Measurements from ENCODE around the gene WWTR1. TPM values are rescaled to one million over a fixed set of nuclear protein-coding genes. Genes with fewer than 3 reads are reported as not detected.

Gene WWTR1
- total RNA-seq, 1 experiment from 2014 or later = 79.7 TPM

DNA sequence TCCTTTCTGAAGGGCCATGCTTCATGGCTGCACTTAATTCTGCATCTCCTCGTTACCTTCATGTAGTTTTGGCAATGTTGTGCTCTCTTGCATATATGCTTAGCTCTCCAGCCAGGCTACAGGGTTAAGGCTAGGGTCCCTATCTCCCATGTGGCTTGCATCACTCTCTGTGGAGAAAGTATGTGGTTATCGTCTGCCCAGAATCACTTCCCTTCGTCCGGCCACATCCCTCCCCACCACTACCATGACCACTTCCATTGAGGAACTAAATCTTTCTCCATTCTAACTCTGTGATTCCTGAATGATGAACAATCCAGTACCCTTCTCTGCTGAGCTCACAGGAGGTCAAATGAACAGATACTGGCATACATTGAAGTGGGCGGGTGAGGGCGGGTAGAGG, 34.0 kb downstream of the WWTR1 start:
- no peaks in the 10 kb centered on the region for H3K9me3 ChIP-seq (ENCODE audit: low read length)
- TF ChIP-seq EZH2 (IDR thresholded peaks at IDR 0.05; ENCODE audit: low read length, unreplicated experiment) (no peak), EZH2phosphoT487 (IDR thresholded peaks at IDR 0.05; ENCODE audit: borderline replicate concordance, low read length) (no peak)
- TF ChIP-seq, protein P1, sequence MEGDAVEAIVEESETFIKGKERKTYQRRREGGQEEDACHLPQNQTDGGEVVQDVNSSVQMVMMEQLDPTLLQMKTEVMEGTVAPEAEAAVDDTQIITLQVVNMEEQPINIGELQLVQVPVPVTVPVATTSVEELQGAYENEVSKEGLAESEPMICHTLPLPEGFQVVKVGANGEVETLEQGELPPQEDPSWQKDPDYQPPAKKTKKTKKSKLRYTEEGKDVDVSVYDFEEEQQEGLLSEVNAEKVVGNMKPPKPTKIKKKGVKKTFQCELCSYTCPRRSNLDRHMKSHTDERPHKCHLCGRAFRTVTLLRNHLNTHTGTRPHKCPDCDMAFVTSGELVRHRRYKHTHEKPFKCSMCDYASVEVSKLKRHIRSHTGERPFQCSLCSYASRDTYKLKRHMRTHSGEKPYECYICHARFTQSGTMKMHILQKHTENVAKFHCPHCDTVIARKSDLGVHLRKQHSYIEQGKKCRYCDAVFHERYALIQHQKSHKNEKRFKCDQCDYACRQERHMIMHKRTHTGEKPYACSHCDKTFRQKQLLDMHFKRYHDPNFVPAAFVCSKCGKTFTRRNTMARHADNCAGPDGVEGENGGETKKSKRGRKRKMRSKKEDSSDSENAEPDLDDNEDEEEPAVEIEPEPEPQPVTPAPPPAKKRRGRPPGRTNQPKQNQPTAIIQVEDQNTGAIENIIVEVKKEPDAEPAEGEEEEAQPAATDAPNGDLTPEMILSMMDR (conservative IDR thresholded peaks at IDR 0.05; ENCODE audit: low read depth, low read length) = no peak
- H2AFZ ChIP-seq (ENCODE audit: low read length) = no peak overlapping the region
- H3K27me3 ChIP-seq (ENCODE audit: low read length) = no peaks in the 10 kb centered on the region
- intact Hi-C loops (cut with micrococcal nuclease) = no loop called here
- H3K36me3 ChIP-seq (ENCODE audit: low read depth, low read length) = peaks cover 21% of the 10 kb centered on the region
- no peaks in the 10 kb centered on the region for H3F3A ChIP-seq (ENCODE audit: low read length, unreplicated experiment)
- ATAC-seq = no peak
- no peak for DNase-seq
- peaks cover 27% of the 10 kb centered on the region for H3K4me1 ChIP-seq (ENCODE audit: insufficient read depth, low read length)
- H3K9me2 ChIP-seq (replicated peaks; ENCODE audit: low read length) = no peaks in the 10 kb centered on the region
- no peak overlapping the region for H3K4me2 ChIP-seq (ENCODE audit: low read length)
- ChIA-PET CTCF (no interaction called here), POLR2A (ENCODE audit: unreplicated experiment) (interaction anchor here (0.5 kb wide), 1 partner anchor 69 kb away, joined by 3 read pairs; no protein-coding TSS in a partner anchor)
- H3K27ac ChIP-seq (ENCODE audit: low read length) = no peak overlapping the region
- BruUV-seq (replicated peaks) = no TSS peak
- H3K79me2 ChIP-seq (ENCODE audit: low read length) = peaks cover 96% of the 10 kb centered on the region
- H3K4me3 ChIP-seq (ENCODE audit: low read length) = no peak overlapping the region
- no peak overlapping the region for H3K9ac ChIP-seq (ENCODE audit: low read length)
- H4K20me1 ChIP-seq (ENCODE audit: low read length) = peaks cover 45% of the 10 kb centered on the region

DNA sequence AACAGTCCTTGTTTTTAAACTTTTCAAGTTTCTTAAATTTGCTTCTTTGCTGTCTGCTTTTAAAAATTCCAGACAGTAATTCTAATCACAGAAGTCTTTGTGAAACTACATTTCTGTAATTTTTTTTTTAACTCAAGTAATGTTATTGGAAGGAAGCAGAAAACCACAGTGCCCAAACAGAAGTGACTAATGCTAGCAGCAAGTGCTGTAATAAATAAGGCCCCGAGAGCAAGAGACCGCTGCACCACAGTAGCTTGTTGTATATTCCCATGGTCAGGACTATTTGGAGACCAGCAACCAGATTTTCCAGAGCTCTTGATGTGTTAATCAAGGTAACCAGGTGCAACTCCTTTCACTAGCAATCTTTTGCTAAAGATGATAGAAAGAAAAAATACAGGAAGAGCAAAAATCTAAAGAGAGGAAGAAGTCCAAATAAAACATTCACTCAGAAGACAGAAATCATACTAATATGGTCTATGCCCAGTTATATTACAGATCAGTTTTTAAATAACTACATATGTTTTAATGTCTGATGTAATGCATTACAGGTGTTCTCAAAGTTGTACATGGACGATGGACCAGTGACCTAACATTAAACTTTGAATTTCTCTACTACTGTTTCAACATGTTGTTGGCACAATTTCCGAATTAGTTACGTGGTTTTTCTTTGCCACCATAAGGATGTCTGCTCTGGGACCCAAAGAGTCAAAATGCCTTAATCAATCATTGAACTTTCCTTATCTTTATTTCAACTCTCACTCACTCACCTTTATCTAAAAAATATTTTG, 36.4 kb downstream of the WWTR1 start:
- Histone ChIP-seq H3K9me3 (ENCODE audit: low read length) (no peaks in the 10 kb centered on the region), H3K9me2 (replicated peaks; ENCODE audit: low read length) (no peaks in the 10 kb centered on the region), H2AFZ (ENCODE audit: low read length) (no peak overlapping the region), H3K4me2 (ENCODE audit: low read length) (peak overlapping the region; percentile 48), H3K9ac (ENCODE audit: low read length) (no peak overlapping the region), H3K27me3 (ENCODE audit: low read length) (no peaks in the 10 kb centered on the region), H3F3A (ENCODE audit: low read length, unreplicated experiment) (no peaks in the 10 kb centered on the region), H3K36me3 (ENCODE audit: low read depth, low read length) (peaks cover 18% of the 10 kb centered on the region; the same call in 1 of the 2 replicates), H3K4me3 (ENCODE audit: low read length) (no peak overlapping the region), H3K4me1 (ENCODE audit: insufficient read depth, low read length) (peaks cover 31% of the 10 kb centered on the region), H4K20me1 (ENCODE audit: low read length) (peaks cover 37% of the 10 kb centered on the region), H3K27ac (ENCODE audit: low read length) (peak overlapping the region; percentile 60), H3K79me2 (ENCODE audit: low read length) (peaks cover 97% of the 10 kb centered on the region)
- TF ChIP-seq, protein P1 (conservative IDR thresholded peaks at IDR 0.05; ENCODE audit: low read depth, low read length) = no peak
- TF ChIP-seq EZH2phosphoT487 (IDR thresholded peaks at IDR 0.05; ENCODE audit: borderline replicate concordance, low read length) (no peak), EZH2 (IDR thresholded peaks at IDR 0.05; ENCODE audit: low read length, unreplicated experiment) (no peak)
- intact Hi-C loops (cut with micrococcal nuclease) = no loop called here
- CTCF ChIA-PET = interaction anchor here (0.6 kb wide), 1 partner anchor 33 kb away, joined by 4 read pairs; no protein-coding TSS in a partner anchor
- no TSS peak for BruUV-seq (replicated peaks)
- peak; percentile 80 for ATAC-seq
- peak; percentile 71 for DNase-seq
- POLR2A ChIA-PET (ENCODE audit: unreplicated experiment) = interaction anchor here (0.6 kb wide), 1 partner anchor 46 kb away, joined by 6 read pairs; no protein-coding TSS in a partner anchor

Measured in PC-3 (cell line).